ENCODE results near the gene FOXQ1.
"Not testable (repeated sequence)": the region's sequence is repeated elsewhere in the genome, so short reads cannot be mapped to it uniquely, and the experiment has no call there.

The FOXQ1 gene

GRCh38 chr6:1322696-1323219, 10.9 kb downstream of the FOXQ1 start:
- DNase-seq = no peak

GRCh38 chr6:1324936-1325335, 13.0 kb downstream of the FOXQ1 start:
- no peak for DNase-seq

GRCh38 chr6:1325461-1326309, 13.8 kb downstream of the FOXQ1 start:
- no peak for DNase-seq

GRCh38 chr6:1326535-1327121, 14.7 kb downstream of the FOXQ1 start:
- no peak for DNase-seq

GRCh38 chr6:1327630-1328029, 15.7 kb downstream of the FOXQ1 start:
- DNase-seq = no peak

GRCh38 chr6:1328129-1328800, 16.4 kb downstream of the FOXQ1 start:
- DNase-seq = no peak

- no peak for DNase-seq
Measured at GRCh38 chr6:1329708-1330107, 17.8 kb downstream of the FOXQ1 start.

GRCh38 chr6:1334684-1335083, 22.8 kb downstream of the FOXQ1 start:
- DNase-seq = no peak

- no peak for DNase-seq
Measured at GRCh38 chr6:1335367-1336037, 23.6 kb downstream of the FOXQ1 start.

GRCh38 chr6:1336246-1336843, 24.4 kb downstream of the FOXQ1 start:
- DNase-seq = no peak

GRCh38 chr6:1337791-1338190, 25.9 kb downstream of the FOXQ1 start:
- no peak for DNase-seq

GRCh38 chr6:1346101-1346500, 34.2 kb downstream of the FOXQ1 start:
- no peak for DNase-seq

- DNase-seq = no peak
Measured at GRCh38 chr6:1346558-1347091, 34.7 kb downstream of the FOXQ1 start.

GRCh38 chr6:1347161-1347560, 35.3 kb downstream of the FOXQ1 start:
- no peak for DNase-seq

GRCh38 chr6:1348675-1349074, 36.8 kb downstream of the FOXQ1 start:
- no peak for DNase-seq

- DNase-seq = no peak
Measured at GRCh38 chr6:1349655-1350054, 37.8 kb downstream of the FOXQ1 start.

- DNase-seq = no peak
Measured at GRCh38 chr6:1351381-1352008, 39.6 kb downstream of the FOXQ1 start.

- not testable (repeated sequence) for DNase-seq
Measured at GRCh38 chr6:1355068-1355467, 43.2 kb downstream of the FOXQ1 start.

- not testable (repeated sequence) for DNase-seq
Measured at GRCh38 chr6:1361717-1362116, 49.8 kb downstream of the FOXQ1 start.

GRCh38 chr6:1362643-1363042, 50.7 kb downstream of the FOXQ1 start:
- no peak for DNase-seq

GRCh38 chr6:1363298-1363697, 51.4 kb downstream of the FOXQ1 start:
- no peak for DNase-seq
